ENCODE data around the gene SPHK2. TPM values are rescaled to one million over a fixed set of nuclear protein-coding genes. Genes with fewer than 3 reads are reported as not detected.

The SPHK2 gene
- total RNA-seq, 1 donor from 2014 or later, result 36.4 TPM

DNA sequence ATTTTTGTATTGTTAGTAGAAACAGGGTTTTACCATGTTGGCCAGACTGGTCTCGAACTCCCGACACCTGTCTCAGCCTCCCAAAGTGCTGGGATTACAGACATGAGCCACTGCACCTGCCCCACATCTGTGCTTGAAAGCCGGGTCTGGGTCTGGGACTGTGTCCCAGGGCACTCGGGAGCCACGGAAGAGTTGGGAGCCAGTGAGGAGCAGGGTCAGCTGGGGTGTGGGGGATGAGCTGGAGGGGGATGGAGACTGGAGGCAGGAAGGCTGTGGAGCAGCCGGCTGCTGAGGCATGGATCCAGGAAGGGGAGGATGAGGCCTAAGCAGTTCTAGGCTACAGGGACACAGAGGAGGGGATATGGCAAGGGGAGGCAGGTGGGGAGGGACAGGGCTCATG lies 23.5 kb upstream of the SPHK2 start:
- DNase-seq, result no peak
- Mint-ChIP-seq H3K4me1 (peaks cover 14% of the 10 kb centered on the region), H3K4me3 (peak overlapping the region; percentile 82), H3K27ac (peak overlapping the region; percentile 84), H3K36me3 (ENCODE audit: low read depth) (peaks cover 8% of the 10 kb centered on the region), H3K27me3 (no peaks in the 10 kb centered on the region), H3K9me3 (no peaks in the 10 kb centered on the region)
- intact Hi-C loops (cut with micrococcal nuclease), result no loop called here

- peaks cover 14% of the 10 kb centered on the region for H3K4me1 Mint-ChIP-seq
- intact Hi-C loops (cut with micrococcal nuclease), result no loop called here
- no peaks in the 10 kb centered on the region for H3K9me3 Mint-ChIP-seq
- peak overlapping the region; percentile 84 for H3K27ac Mint-ChIP-seq
- H3K4me3 Mint-ChIP-seq, result peak overlapping the region; percentile 82
- DNase-seq, result no peak
- no peaks in the 10 kb centered on the region for H3K27me3 Mint-ChIP-seq
- peaks cover 8% of the 10 kb centered on the region for H3K36me3 Mint-ChIP-seq (ENCODE audit: low read depth)
Measured at GRCh38 chr19:48596237-48596636, 23.1 kb upstream of the SPHK2 start.

DNA sequence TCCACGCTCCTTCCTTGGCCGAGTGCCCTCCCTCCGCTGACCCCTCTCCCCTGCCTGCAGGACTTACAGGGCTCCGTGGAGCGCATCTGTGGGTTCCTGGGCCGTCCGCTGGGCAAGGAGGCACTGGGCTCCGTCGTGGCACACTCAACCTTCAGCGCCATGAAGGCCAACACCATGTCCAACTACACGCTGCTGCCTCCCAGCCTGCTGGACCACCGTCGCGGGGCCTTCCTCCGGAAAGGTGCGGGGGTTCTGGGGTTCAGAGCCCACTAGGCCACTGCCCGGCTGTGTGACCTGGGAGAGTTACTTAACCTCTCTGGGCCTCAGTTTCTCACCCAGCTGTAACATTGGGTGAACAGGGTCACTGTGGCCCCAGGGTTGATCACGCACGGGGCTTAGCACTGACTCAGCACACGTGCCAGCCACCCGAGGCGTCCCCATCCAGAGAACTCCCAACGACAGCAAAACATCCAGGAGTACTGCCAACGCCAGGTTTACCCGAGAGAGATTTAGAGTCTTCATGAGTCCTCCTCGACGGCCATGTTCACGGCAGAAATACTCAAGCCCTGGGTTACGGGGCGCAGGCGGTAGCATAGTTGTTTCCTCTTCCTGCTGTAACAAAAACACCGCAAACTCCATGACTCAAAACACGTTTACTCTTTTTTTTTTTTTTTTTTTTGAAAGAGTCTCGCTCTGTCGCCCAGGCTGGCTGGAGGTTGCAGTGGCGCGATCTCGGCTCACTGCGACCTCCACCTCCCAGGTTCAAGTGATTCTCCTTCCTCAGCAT lies 22.4 kb upstream of the SPHK2 start:
- intact Hi-C loops (cut with micrococcal nuclease), result no loop called here
- Mint-ChIP-seq H3K27me3 (no peaks in the 10 kb centered on the region), H3K36me3 (ENCODE audit: low read depth) (peaks cover 7% of the 10 kb centered on the region), H3K4me3 (peak overlapping the region; percentile 82), H3K27ac (peak overlapping the region; percentile 84), H3K9me3 (no peaks in the 10 kb centered on the region), H3K4me1 (peaks cover 10% of the 10 kb centered on the region)
- DNase-seq, result peak; percentile 82

DNA sequence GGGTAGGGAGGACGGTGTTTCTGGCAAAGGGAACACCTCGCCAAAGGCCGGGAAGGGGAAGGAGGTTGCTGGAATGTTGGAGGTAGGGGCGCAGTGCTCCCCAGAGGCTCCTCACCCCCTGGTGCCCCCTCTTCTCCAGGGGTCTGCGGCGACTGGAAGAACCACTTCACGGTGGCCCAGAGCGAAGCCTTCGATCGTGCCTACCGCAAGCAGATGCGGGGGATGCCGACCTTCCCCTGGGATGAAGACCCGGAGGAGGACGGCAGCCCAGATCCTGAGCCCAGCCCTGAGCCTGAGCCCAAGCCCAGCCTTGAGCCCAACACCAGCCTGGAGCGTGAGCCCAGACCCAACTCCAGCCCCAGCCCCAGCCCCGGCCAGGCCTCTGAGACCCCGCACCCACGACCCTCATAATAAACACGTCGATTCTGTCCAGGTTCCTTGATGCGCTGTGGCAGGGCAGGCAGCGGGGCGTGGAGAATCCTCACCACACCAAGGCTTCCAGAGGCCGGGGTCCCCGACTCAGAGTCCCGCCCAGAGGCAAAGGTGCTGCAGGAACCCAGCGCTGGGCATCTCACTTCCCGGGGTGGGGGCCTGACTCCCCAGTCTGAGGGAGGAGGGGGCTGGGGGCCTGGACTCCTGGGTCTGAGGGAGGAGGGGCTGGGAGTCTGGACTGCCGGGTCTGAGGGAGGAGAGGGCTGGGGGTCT lies 20.2 kb upstream of the SPHK2 start:
- Mint-ChIP-seq H3K4me1 (peaks cover 6% of the 10 kb centered on the region), H3K36me3 (ENCODE audit: low read depth) (peaks cover 6% of the 10 kb centered on the region), H3K4me3 (no peak overlapping the region), H3K9me3 (no peaks in the 10 kb centered on the region), H3K27ac (no peak overlapping the region), H3K27me3 (no peaks in the 10 kb centered on the region)
- intact Hi-C loops (cut with micrococcal nuclease), result no loop called here
- no peak for DNase-seq

DNA sequence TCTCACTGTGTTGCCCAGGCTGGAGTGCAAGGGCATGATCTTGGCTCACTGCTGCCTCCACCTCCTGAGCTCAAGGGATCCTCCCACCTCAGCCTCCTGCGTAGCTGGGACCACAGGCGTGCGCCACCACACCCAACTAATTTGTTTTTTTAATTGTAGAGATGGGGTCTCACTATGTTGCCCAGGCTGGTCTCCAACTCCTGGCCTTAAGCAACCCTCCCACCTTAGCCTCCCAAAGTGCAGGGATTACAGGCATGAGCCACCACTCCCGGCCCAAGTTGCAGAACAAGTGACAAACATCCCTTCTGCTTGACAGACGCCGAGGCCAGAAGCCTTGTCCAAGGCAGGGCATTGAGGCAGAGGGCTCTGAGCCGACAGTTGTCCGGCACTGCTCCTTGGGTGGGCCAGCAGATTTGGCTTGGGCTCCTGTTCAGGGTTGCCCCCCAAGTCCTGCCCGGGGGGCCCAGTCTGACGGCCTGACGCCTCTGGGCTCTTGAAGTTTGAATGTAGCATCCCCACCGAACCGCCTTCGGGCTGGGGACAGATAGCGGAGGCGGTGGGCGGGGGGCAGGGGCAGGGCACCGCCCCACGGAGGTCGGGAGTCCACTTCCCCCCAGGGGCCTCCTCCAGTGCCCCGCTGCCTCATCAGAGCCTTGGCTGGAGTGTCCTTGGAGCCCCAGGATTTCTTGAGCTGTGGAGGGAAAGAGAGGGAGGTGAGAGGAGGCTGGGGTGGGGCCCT lies 18.5 kb upstream of the SPHK2 start:
- intact Hi-C loops (cut with micrococcal nuclease), result no loop called here
- no peak for DNase-seq
- no peak overlapping the region for H3K27ac Mint-ChIP-seq
- H3K4me3 Mint-ChIP-seq, result no peak overlapping the region
- peaks cover 1% of the 10 kb centered on the region for H3K36me3 Mint-ChIP-seq (ENCODE audit: low read depth)
- H3K27me3 Mint-ChIP-seq, result no peaks in the 10 kb centered on the region
- no peaks in the 10 kb centered on the region for H3K9me3 Mint-ChIP-seq
- H3K4me1 Mint-ChIP-seq, result peaks cover 4% of the 10 kb centered on the region

GRCh38 chr19:48603001-48603400 lies 16.3 kb upstream of the SPHK2 start:
- H3K4me1 Mint-ChIP-seq, result peaks cover 2% of the 10 kb centered on the region
- no peak overlapping the region for H3K4me3 Mint-ChIP-seq
- no peaks in the 10 kb centered on the region for H3K27me3 Mint-ChIP-seq
- H3K36me3 Mint-ChIP-seq (ENCODE audit: low read depth), result peaks cover 1% of the 10 kb centered on the region
- H3K27ac Mint-ChIP-seq, result no peak overlapping the region
- no peaks in the 10 kb centered on the region for H3K9me3 Mint-ChIP-seq
- DNase-seq, result no peak
- intact Hi-C loops (cut with micrococcal nuclease), result no loop called here

GRCh38 chr19:48603449-48603848 lies 15.9 kb upstream of the SPHK2 start:
- no peak for DNase-seq
- peaks cover 1% of the 10 kb centered on the region for H3K36me3 Mint-ChIP-seq (ENCODE audit: low read depth)
- intact Hi-C loops (cut with micrococcal nuclease), result no loop called here
- H3K4me3 Mint-ChIP-seq, result no peak overlapping the region
- no peak overlapping the region for H3K27ac Mint-ChIP-seq
- no peaks in the 10 kb centered on the region for H3K27me3 Mint-ChIP-seq
- H3K4me1 Mint-ChIP-seq, result peaks cover 2% of the 10 kb centered on the region
- H3K9me3 Mint-ChIP-seq, result no peaks in the 10 kb centered on the region

- intact Hi-C loops (cut with micrococcal nuclease), result no loop called here
- Mint-ChIP-seq H3K9me3 (no peaks in the 10 kb centered on the region), H3K36me3 (ENCODE audit: low read depth) (peaks cover 1% of the 10 kb centered on the region), H3K27me3 (no peaks in the 10 kb centered on the region), H3K4me1 (peaks cover 5% of the 10 kb centered on the region), H3K4me3 (no peak overlapping the region), H3K27ac (no peak overlapping the region)
- DNase-seq, result no peak
Measured at GRCh38 chr19:48603850-48604249, 15.5 kb upstream of the SPHK2 start.

GRCh38 chr19:48606463-48607358 lies 12.6 kb upstream of the SPHK2 start, which contains the start of gene SPACA4:
SPACA4 (plus strand) TSS chr19:48606742; CDS start chr19:48606979, 237 bp downstream.
- Mint-ChIP-seq H3K27ac (no peak within 1 kb of the TSS), H3K9me3 (no peaks in the 10 kb centered on the region), H3K27me3 (no peaks in the 10 kb centered on the region), H3K4me3 (no peak within 1 kb of the TSS), H3K4me1 (peaks cover 6% of the 10 kb centered on the region), H3K36me3 (ENCODE audit: low read depth) (peaks cover 2% of the 10 kb centered on the region)
- DNase-seq, result no peak
- intact Hi-C loops (cut with micrococcal nuclease), result no loop called here

DNA sequence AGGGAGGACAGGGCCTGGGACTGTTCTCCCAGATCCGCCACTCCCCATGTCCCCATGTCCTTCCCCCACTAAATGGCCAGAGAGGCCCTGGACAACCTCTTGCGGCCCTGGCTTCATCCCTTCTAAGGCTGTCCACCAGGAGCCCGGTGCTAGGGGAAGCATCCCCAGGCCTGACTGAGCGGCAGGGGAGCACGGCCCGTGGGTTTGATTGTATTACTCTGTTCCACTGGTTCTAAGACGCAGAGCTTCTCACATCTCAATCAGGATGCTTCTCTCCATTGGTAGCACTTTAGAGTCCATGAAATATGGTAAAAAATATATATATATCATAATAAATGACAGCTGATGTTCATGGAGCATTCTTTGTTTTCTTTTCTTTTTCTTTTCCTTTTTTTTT lies 11.9 kb upstream of the SPHK2 start:
- H3K36me3 Mint-ChIP-seq (ENCODE audit: low read depth), result peaks cover 2% of the 10 kb centered on the region
- no peak for DNase-seq
- no peak overlapping the region for H3K27ac Mint-ChIP-seq
- no peak overlapping the region for H3K4me3 Mint-ChIP-seq
- H3K9me3 Mint-ChIP-seq, result no peaks in the 10 kb centered on the region
- H3K27me3 Mint-ChIP-seq, result no peaks in the 10 kb centered on the region
- H3K4me1 Mint-ChIP-seq, result peaks cover 4% of the 10 kb centered on the region
- intact Hi-C loops (cut with micrococcal nuclease), result no loop called here

GRCh38 chr19:48608798-48609263 lies 10.5 kb upstream of the SPHK2 start:
- no peak overlapping the region for H3K4me3 Mint-ChIP-seq
- no peaks in the 10 kb centered on the region for H3K9me3 Mint-ChIP-seq
- H3K27ac Mint-ChIP-seq, result peak overlapping the region; percentile 43
- peak; percentile 85 for DNase-seq
- peaks cover 4% of the 10 kb centered on the region for H3K4me1 Mint-ChIP-seq
- H3K27me3 Mint-ChIP-seq, result no peaks in the 10 kb centered on the region
- H3K36me3 Mint-ChIP-seq (ENCODE audit: low read depth), result peaks cover 5% of the 10 kb centered on the region
- intact Hi-C loops (cut with micrococcal nuclease), result no loop called here

- Mint-ChIP-seq H3K27me3 (no peaks in the 10 kb centered on the region), H3K27ac (no peak overlapping the region), H3K4me1 (peaks cover 4% of the 10 kb centered on the region), H3K9me3 (no peaks in the 10 kb centered on the region), H3K36me3 (ENCODE audit: low read depth) (peaks cover 11% of the 10 kb centered on the region), H3K4me3 (no peak overlapping the region)
- no peak for DNase-seq
- intact Hi-C loops (cut with micrococcal nuclease), result no loop called here
Measured at GRCh38 chr19:48609571-48610108, 9.7 kb upstream of the SPHK2 start.

DNA sequence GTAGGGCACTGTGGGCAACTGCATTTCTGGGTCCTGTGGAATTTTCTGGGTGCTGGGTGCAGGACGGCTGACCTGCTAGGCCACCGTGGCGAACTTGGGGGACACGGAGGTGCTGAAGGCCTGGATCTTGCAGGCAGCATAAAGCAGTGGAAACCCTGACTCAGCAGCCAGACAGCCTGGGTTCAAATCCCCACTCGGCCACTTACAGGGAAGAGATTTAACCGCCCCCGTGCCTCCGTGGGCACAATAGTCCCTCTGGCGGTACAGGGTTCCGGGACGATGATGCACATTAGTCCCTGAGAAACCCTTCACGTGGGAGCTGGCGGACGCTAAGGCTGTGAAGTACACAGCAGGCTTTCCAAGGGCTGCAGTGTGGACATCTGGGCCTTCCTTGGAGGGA lies 7.4 kb upstream of the SPHK2 start:
- Mint-ChIP-seq H3K36me3 (ENCODE audit: low read depth) (peaks cover 29% of the 10 kb centered on the region), H3K27ac (no peak overlapping the region), H3K4me3 (no peak overlapping the region), H3K9me3 (no peaks in the 10 kb centered on the region), H3K27me3 (no peaks in the 10 kb centered on the region), H3K4me1 (peaks cover 11% of the 10 kb centered on the region)
- DNase-seq, result no peak
- intact Hi-C loops (cut with micrococcal nuclease), result no loop called here

Measured in activated CD4-positive, alpha-beta T cell treated with anti-CD3 and anti-CD28 coated beads, Interleukin-2, amount 10 ng/mL, durations not matched to agents 24 days and 14 days (primary cell).